Left colon (tissue), 2 donors: ENCODE measurements around the gene PPM1L. TPM values are rescaled to one million over a fixed set of nuclear protein-coding genes. Genes with fewer than 3 reads are reported as not detected.
"Not testable (repeated sequence)": the region's sequence is repeated elsewhere in the genome, so short reads cannot be mapped to it uniquely, and the experiment has no call there.

ENCODE experiments used
- ATAC-seq: fragments of 200-7000 bp; cut with Tn5 transposase; one replicate; pipeline ENCODE4 v1.9.1; 2020; ENCODE audit warnings: mild to moderate bottlenecking, moderate library complexity
- DNase-seq, 2 donors: peaks; one replicate each; pipeline ENCODE4 v3.0.0-alpha.2; 2020
- intact Hi-C, 2 donors: fragments of 100-400 bp; cut with DNase I in 1 of 2; cut with micrococcal nuclease in 1 of 2; formaldehyde crosslinking; loops; one replicate each; pipeline versions ENCODE4 v1.11.2 to v1.14.0; 2022; cut with DNase I, micrococcal nuclease
- total RNA-seq, 2 donors: library from RNA; stranded (reverse); fragmentation: NEBNext Ultra II Directional; extraction: Animal tissue kit (Norgen Biotek cat#: 25700); gene quantifications; one replicate each; pipeline ENCODE4 v1.2.1, GENCODE V29; 2021
- donor health status: DM: no; HTN: no; CAD: no.
- donor health status: DM: yes; HTN: yes; CAD: no.

PPM1L gene
- total RNA-seq, 2 donors from 2014 or later: 16.9 to 20.4 TPM

- ATAC-seq (no peak), DNase-seq (no peak)
- intact Hi-C loops: no loop called here
Observed at GRCh38 chr3:160950542-160950941, 194.5 kb downstream of the PPM1L start.

- intact Hi-C loops: no loop called here
- no peak for ATAC-seq
- no peak for DNase-seq
Observed at GRCh38 chr3:160950954-160951353, 194.9 kb downstream of the PPM1L start.

GRCh38 chr3:160951642-160952487, 195.8 kb downstream of the PPM1L start:
- intact Hi-C loops: no loop called here
- ATAC-seq (no peak), DNase-seq (no peak)

DNA sequence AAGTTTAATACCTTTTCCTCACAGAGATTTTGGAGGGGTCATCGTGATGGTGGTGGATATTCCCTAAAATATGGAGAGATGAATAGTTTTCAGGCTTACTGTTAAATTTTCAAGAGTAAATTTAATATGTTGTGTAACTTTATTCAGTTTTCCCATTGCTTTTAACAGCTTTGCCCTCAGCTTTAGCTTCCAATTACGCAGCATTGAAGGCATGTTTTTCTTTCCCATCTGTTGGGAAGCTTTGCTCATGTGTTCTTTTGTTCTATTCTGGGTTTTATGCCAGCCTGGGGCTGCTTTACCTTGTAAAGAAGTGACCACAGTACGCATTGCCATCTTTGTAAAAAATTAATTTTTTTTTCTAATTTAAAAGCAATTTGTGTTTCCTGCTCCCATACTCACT, 197.7 kb downstream of the PPM1L start:
- intact Hi-C loops: no loop called here
- DNase-seq (no peak), ATAC-seq (no peak)

GRCh38 chr3:160956785-160957184, 200.8 kb downstream of the PPM1L start:
- ATAC-seq: no peak
- no peak for DNase-seq
- intact Hi-C loops: no loop called here

DNA sequence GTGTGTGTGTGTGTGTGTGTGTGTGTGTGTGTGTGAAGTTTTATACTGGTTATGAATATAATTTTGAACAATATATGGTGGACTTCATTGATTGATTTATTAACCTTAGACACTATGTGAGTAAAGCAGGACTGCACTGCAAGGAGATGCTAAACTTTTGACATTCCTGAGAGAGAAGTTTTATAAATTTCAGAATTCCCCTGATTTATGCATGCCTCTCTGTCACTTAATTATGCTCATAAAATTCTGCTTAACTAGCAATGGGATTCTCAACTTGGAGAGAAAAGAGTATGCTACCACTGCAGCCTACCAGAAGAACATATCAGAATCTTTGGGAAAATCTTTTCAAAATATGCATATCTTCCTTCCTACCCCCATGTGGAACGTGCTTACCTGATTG, 204.5 kb downstream of the PPM1L start:
- intact Hi-C loops: no loop called here
- ATAC-seq: no peak
- no peak for DNase-seq

DNA sequence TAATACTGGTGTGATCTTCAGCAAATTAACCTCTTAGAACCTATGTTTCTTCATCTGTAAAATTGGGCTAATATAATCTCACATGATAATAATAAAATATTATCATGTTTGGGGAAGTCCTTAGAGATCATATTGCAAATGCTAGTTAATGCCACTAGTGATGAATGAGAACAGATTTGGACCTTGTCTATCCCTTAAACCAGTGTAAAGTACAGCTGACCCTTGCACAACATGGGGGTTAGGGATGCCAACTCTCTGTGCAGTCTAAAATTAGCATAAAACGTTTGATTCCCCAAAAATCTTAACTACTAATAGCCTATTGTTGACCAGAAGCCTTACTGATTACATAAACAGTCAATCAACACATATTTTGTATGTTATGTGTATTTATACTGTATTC, 207.9 kb downstream of the PPM1L start:
- no peak for ATAC-seq
- intact Hi-C loops: no loop called here
- no peak for DNase-seq

GRCh38 chr3:160968761-160969160, 212.7 kb downstream of the PPM1L start:
- no peak for DNase-seq
- intact Hi-C loops: no loop called here
- ATAC-seq: no peak

- intact Hi-C loops: no loop called here
- no peak for ATAC-seq
Observed at GRCh38 chr3:160973067-160973809, 217.2 kb downstream of the PPM1L start.

GRCh38 chr3:160977773-160978172, 221.7 kb downstream of the PPM1L start:
- intact Hi-C loops: no loop called here
- no peak for DNase-seq
- no peak for ATAC-seq

More at GRCh38 chr3:160973067-160973809, 217.2 kb downstream of the PPM1L start:
- no peak for DNase-seq

DNA sequence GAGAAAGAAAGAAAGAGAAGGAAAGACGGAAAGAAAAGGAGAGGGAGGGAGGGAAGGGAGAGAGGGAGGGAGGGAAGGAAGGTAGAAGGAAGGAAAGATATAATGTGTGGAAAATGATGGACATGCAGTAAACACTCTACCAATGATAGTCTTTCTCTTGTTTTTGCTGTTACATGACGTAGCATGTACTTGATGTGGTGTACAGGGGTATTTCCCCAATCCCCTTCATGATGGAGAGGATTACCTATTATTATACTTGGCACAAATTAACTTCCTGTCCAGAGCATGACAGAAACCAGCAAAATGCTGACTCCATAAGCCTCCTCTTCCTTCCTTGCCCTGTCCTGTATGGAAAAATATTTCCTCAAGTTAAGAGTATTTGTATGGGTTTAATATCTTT, 224.7 kb downstream of the PPM1L start:
- intact Hi-C loops: no loop called here
- ATAC-seq (no peak), DNase-seq (no peak)

- intact Hi-C loops: no loop called here
- ATAC-seq (no peak), DNase-seq (no peak)
Observed at GRCh38 chr3:160981217-160981938, 225.3 kb downstream of the PPM1L start.

DNA sequence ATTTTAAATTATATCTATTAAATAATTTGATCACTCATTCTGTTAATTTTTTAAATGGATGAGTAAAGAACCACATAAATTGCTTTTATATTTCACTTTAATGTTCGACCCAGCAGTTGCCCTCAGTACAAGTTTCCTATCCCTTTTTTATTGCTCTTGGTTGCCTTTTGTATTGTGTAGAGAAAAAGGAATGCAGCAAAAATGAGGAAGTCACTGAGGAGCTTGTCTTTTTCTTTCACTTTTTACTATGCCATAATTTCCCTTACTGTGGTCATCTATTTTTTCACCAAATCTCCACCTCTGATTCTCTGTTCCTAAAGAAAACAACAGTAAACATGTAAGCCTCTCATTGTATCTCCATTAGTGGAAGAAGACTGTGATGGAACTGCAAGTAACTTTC, 226.5 kb downstream of the PPM1L start:
- ATAC-seq: no peak
- intact Hi-C loops: no loop called here
- no peak for DNase-seq

DNA sequence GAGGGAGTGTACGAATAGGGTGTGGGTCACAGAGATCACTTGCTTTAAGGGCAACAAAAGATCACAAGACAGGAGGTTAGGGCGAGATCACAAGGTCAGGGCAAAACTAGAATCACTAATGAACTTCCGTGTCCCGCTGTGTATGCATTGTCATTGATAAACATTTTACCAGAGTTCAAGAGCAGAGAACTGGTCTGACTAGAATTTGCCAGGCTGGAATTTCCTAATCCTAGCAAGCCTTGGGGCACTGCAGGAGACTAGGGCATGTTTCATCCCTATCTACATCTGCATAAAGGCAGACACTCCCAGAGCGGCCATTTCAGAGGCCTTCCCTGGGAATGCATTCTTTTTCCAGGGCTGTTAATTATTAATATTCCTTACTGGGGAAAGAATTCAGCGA, 227.9 kb downstream of the PPM1L start:
- DNase-seq, ATAC-seq, intact Hi-C loops: not testable (repeated sequence)

DNA sequence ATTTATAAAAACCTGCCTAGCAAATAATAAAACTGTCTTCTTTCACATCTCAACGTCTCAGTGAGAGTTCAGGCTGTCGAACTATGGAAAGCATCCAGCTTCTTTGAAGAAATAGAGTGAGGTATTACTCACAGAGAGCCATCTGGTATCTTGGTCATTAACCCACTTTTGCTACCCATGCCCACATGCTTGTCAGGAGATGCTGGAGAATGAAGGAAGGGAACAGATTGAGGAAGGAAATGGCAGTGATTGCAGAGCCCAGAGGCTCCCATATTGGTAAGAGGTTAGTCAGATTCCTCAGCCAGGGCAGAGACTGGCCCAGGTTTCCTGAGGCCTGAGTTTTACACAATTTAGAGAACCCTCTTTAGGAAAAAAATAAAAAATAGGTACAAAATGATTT, 230.0 kb downstream of the PPM1L start:
- intact Hi-C loops: no loop called here
- DNase-seq (no peak), ATAC-seq (no peak)

GRCh38 chr3:160987982-160988964, 232.2 kb downstream of the PPM1L start:
- ATAC-seq (no peak), DNase-seq (no peak)
- intact Hi-C loops: no loop called here

GRCh38 chr3:160990446-160990845, 234.4 kb downstream of the PPM1L start:
- ATAC-seq (no peak), DNase-seq (no peak)
- intact Hi-C loops: no loop called here

DNA sequence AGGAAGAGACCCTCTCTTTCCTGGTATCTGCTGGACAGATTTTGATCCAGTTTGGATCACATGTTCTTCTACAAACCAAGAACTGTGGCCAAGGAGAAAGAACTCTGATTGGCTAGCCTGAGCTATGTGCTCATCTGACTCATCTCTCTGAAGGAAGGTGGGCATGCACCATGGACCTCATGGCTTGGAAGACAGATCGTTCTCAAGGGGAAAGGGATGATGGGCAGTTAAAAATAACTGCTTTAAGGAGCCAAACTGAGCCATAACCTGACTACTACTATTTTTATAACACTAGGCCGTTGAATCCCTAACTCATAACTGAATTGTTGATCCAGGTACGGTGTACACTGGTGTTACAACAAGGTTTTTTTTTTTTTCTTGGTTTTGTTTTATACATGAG, 236.7 kb downstream of the PPM1L start:
- DNase-seq (no peak), ATAC-seq (no peak)
- intact Hi-C loops: no loop called here

GRCh38 chr3:160996811-160997210, 240.8 kb downstream of the PPM1L start:
- ATAC-seq (no peak), DNase-seq (no peak)
- intact Hi-C loops: no loop called here
